SH-SY5Y (cell line): ENCODE results near the gene IMMP2L.

Experiments
- GATA2 ChIP-seq: IDR thresholded peaks from 2 replicates; pipeline ENCODE4 v1.6.1; 2011; ENCODE audit warnings: mild to moderate bottlenecking, low read depth, low read length
- GATA3 ChIP-seq: IDR thresholded peaks from 2 replicates; pipeline ENCODE4 v1.6.1; 2011; ENCODE audit warnings: low read depth, mild to moderate bottlenecking, low read length, moderate library complexity

DNA sequence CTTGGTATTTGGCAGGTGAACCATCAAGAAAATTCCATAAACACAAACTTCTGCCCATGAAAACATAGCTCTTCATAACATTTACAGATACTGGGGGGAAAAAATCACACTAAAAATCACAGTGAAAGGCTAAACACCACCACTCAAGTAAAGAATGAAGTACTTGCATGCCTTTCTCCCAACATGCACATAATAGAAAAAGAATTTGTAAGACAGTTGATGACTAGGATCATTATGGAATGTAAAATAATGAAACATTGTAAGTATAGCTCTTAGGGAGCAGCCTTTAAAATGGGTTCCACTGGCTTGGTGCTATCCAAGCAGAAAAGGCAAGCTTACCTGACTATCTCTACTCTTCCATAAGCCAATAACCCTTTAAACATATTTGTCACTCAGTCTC lies 771.3 kb downstream of the IMMP2L start:
- TF ChIP-seq GATA2 (no peak), GATA3 (no peak)
